MG63 (cell line): ENCODE data around the gene THAP6. TPM values are rescaled to one million over a fixed set of nuclear protein-coding genes. Genes with fewer than 3 reads are reported as not detected.
"Not testable (repeated sequence)": the region's sequence is repeated elsewhere in the genome, so short reads cannot be mapped to it uniquely, and the experiment has no call there.

Experiments used
- DNase-seq: peaks from one replicate; pipeline ENCODE4 v3.0.0-alpha.2; 2020
- H3K27me3 ChIP-seq: fragments of 250-450 bp; sonication (Bioruptor Pico); 2 replicates; pipeline ENCODE4 v1.5.1; 2020; ENCODE audit warnings: mild to moderate bottlenecking, moderate library complexity
- H3K36me3 ChIP-seq: fragments of 250-450 bp; sonication (Bioruptor Pico); 2 replicates; pipeline ENCODE4 v1.5.1; 2020; ENCODE audit warnings: mild to moderate bottlenecking, moderate library complexity
- H3K4me3 ChIP-seq: fragments of 250-450 bp; sonication (Bioruptor Pico); 2 replicates; pipeline ENCODE4 v1.5.1; 2020; ENCODE audit warnings: mild to moderate bottlenecking, moderate library complexity
- H3K9me3 ChIP-seq: fragments of 250-450 bp; sonication (Bioruptor Pico); 2 replicates; pipeline ENCODE4 v1.5.1; 2020; ENCODE audit warnings: mild to moderate bottlenecking, moderate library complexity
- total RNA-seq: library from RNA; depleted of rRNA; stranded (reverse); fragments of >200 nt; shearing (Covaris generic); gene quantifications from 2 replicates; pipeline ENCODE4 v1.2.3, GENCODE V29; 2014; ENCODE audit warnings: low replicate concordance

Gene THAP6
- total RNA-seq, 1 experiment from 2014 or later: 6.4 TPM

DNA sequence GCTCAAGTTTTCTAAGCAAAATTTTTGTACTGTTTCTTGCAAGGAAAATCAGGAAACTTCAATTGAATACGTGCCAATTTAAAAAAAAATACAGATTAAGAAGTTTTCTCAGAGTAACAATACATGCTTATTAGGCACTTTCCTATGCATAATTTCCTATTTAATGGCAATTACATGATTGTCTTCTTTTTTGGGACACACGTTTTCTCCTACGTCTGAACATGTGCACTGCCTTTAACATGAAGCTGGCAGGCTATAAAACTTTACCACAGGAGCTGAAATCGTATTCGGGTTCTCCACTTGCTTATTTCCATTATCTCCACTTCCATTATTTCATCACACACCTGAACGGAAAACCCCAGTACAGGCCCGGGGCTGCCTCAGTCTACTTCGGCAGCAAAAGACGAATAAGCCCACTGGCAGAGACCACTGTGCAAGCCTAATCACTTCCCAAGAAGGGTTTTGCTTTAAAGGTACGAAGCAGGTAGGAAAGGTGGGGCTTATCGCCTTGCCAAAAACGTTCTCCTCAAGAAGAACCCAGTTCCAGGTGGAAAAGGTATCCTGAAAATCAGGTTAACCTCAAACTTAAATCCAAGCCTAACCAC is 645 bp upstream of the THAP6 start:
- H3K36me3 ChIP-seq: peaks cover 10% of the 10 kb centered on the region
- peak overlapping the region; percentile 72 for H3K4me3 ChIP-seq
- H3K27me3 ChIP-seq: no peaks in the 10 kb centered on the region
- DNase-seq: no peak
- no peaks in the 10 kb centered on the region for H3K9me3 ChIP-seq

DNA sequence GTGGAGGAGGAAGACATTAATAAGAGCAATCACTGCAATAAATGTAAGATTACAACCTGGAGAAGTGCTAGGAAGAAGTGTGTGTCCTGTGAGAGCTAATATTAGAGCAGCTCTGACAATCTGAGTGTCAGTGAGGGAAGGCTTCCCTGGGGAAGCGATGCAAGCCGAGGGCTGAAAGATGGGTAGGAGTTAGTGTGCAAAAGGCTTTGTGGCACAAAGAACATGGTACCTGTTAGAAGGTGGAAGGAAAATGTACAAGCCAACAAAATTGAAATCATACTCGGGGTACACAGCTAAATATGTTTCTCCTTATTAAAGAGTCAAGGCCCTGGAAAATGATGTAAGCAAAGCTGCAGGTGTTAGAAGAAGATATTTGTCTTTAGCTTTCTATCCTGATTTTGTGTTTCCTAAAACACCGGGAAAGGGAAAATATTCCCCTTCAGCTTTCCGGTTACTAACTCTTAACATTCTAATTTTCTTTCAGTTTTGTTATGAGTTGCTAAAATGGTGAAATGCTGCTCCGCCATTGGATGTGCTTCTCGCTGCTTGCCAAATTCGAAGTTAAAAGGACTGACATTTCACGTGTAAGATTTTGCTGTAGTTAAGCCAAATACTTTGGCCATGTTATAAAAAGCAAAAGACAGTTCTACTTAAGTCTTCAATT is 808 bp downstream of the THAP6 start:
- H3K27me3 ChIP-seq: no peaks in the 10 kb centered on the region
- peaks cover 14% of the 10 kb centered on the region for H3K36me3 ChIP-seq
- peak overlapping the region; percentile 72 for H3K4me3 ChIP-seq
- H3K9me3 ChIP-seq: no peaks in the 10 kb centered on the region
- DNase-seq: no peak

DNA sequence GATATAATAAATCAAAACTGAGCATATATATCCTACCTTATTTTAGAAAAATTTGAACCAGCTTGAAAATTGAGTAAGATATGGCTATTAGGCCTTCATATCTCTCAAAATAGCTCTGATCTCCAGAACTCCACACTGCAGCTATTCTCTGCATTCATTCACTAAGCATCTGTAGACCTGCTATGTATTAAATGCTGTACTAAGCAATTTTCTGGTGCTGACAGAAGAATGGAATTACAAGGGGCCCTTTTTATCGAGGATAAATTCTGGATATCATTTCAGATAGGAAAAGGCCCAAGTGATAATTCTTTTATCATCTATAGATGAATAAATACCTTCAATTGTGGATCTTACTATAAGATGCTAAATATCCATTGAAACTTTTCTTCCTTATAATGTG is 1.9 kb downstream of the THAP6 start:
- H3K9me3 ChIP-seq: no peaks in the 10 kb centered on the region
- no peaks in the 10 kb centered on the region for H3K27me3 ChIP-seq
- no peak overlapping the region for H3K4me3 ChIP-seq
- H3K36me3 ChIP-seq: peaks cover 8% of the 10 kb centered on the region
- DNase-seq: no peak

DNA sequence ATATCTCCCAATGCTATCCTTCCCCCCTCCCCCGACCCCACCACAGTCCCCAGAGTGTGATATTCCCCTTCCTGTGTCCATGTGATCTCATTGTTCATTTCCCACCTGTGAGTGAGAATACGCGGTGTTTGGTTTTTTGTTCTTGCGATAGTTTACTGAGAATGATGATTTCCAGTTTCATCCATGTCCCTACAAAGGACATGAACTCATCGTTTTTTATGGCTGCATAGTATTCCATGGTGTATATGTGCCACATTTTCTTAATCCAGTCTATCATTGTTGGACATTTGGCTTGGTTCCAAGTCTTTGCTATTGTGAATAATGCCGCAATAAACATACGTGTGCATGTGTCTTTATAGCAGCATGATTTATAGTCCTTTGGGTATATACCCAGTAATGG is 5.2 kb downstream of the THAP6 start:
- not testable (repeated sequence) for H3K4me3 ChIP-seq, H3K36me3 ChIP-seq, H3K27me3 ChIP-seq, H3K9me3 ChIP-seq, DNase-seq

DNA sequence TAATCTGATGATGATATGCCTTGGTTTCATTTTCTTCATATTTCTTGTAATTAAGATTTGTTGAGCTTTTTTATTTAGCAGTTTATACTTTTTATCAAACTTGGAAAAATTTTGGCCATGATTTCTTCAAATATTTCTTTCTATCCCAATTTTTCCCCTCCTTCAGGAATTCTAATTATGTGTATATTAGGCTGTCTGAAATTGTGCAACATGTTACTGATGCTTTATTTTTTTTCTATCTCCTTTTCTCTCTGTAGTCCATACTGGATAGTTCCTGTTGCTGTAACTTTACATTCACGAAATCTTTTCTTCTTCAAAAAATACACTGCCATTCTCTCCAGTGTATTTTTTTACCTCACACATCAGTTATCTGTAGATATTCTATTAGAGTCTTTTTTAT is 10.8 kb downstream of the THAP6 start:
- peaks cover 4% of the 10 kb centered on the region for H3K36me3 ChIP-seq
- DNase-seq: no peak

DNA sequence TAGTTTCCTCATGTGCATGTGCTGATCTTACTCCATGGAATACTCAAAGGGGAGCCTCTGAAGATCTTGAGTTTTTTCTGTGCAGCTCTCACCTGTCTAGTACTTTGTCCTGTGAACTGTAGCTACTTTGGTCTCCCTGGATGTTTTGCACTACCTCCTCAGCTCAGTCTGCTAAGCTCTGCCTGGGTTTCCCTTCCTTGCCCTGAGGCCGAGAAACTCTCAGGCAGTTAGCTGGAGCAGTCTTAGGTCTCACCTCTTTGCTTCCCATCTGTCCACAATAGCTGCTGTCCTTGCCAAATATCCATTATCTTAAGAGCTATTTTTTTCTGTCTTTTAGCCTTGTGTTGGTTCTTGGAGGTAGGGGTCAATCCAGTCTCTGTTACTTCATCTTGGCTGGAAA is 11.6 kb downstream of the THAP6 start:
- DNase-seq: no peak
- no peak overlapping the region for H3K4me3 ChIP-seq
- no peaks in the 10 kb centered on the region for H3K9me3 ChIP-seq
- no peaks in the 10 kb centered on the region for H3K27me3 ChIP-seq
- H3K36me3 ChIP-seq: peaks cover 4% of the 10 kb centered on the region

More for the DNA sequence above, 10.8 kb downstream of the THAP6 start:
- Histone ChIP-seq H3K27me3 (no peaks in the 10 kb centered on the region), H3K4me3 (no peak overlapping the region), H3K9me3 (no peaks in the 10 kb centered on the region)

DNA sequence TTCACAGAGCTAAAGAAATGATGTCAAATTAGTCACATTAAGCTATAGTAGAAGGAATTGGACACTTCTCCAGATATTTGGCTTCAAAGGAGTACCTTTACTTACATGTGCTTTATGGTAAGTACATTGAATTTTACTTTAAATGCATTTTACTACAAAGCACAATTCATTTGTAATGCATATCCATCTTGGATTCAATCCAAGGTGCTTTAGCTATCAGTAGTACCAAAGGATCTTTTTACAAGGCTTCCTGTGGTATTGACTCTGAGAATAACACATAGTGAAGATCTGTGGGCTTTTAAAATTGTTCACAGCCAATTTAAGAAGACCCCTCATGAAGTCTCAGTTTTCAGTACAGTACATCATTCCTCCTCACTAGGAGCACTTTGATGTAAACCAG is 13.2 kb downstream of the THAP6 start:
- H3K4me3 ChIP-seq: no peak overlapping the region
- H3K27me3 ChIP-seq: no peaks in the 10 kb centered on the region
- no peak for DNase-seq
- H3K36me3 ChIP-seq: peaks cover 4% of the 10 kb centered on the region
- no peaks in the 10 kb centered on the region for H3K9me3 ChIP-seq

DNA sequence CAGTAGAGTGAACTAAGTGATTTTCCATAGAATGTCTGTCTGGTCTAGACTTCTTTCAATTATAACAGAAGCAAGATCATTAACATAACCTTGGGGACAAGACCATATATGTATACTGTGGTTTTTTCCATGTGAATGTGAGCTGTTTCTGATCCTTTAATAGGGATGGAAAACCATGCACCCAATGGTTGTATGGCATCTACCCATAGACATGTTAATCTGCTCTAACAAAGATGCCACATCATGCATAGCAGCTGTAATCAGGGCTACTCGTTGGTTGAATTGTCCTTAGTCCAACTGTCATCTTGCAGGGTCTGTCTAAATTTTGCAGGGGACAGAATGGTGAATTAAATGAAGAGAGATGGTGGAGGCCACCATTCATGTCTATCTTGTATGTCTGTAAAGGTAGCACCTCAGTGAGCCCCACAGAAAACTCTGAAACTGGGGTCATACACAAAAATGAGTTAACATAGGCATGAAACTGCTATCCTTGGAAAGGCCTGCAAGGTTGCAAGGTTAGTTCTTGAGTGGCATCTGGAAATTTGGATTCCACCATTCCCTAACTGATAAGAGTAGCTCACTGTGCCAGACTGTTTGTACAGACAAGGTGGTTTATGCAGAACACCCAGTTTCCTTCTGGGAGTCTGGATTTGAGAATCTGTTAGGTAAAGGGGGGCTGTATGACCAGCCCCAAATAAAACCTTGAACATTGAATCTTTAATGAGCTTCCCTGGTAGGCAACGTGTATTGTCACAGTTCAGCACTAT is 16.5 kb downstream of the THAP6 start:
- no peak for DNase-seq
- H3K36me3 ChIP-seq: peaks cover 4% of the 10 kb centered on the region
- no peak overlapping the region for H3K4me3 ChIP-seq

DNA sequence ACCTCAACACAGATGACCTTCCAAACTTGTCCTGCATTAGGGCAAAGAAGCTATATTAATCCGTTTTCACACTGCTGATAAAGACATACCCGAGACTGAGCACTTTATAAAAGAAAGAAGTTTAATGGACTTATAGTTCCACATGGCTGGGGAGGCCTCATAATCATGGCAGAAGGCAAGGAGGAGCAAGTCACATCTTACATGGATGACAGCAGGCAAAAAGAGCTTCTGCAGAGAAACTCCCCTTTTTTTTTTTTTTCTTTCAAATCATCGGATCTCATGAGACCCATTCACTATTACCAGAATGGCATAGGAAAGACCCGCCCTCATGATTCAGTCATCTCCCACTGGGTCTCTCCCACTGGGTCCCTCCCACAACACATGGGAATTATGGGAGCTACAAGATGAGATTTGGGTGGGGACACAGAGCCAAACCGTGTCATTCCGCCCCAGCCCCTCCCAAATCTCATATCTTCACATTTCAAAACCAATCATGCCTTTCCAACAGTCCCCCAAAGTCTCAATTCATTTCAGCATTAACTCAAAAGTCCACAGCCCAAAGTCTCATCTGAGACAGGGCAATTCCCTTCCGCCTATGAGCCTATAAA is 17.4 kb downstream of the THAP6 start:
- H3K4me3 ChIP-seq, H3K27me3 ChIP-seq, DNase-seq, H3K36me3 ChIP-seq, H3K9me3 ChIP-seq: not testable (repeated sequence)

More for the DNA sequence above, 16.5 kb downstream of the THAP6 start:
- Histone ChIP-seq H3K27me3 (no peaks in the 10 kb centered on the region), H3K9me3 (no peaks in the 10 kb centered on the region)

DNA sequence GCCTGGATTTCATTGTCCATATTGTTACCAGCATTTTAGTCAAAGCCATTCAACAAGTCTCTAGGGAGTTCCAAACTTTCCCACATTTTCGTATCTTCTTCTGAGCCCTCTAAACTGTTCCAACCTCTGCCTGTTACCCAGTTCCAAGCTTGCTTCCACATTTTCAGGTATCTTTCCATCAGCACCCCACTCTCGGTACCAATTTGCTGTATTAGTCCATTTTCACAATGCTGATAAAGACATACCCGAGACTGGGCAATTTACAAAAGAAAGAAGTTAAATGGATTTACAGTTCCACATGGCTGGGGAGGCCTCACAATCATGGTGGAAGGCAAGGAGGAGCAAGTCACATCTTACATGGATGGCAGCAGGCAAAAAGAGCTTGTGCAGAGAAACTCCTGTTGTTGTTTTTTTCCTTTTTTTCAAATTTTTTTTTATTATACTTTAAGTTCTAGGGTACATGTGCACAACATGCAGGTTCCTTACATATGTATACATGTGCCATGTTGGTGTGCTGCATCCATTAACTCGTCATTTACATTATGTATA is 19.1 kb downstream of the THAP6 start:
- DNase-seq, H3K27me3 ChIP-seq, H3K4me3 ChIP-seq, H3K36me3 ChIP-seq, H3K9me3 ChIP-seq: not testable (repeated sequence)

DNA sequence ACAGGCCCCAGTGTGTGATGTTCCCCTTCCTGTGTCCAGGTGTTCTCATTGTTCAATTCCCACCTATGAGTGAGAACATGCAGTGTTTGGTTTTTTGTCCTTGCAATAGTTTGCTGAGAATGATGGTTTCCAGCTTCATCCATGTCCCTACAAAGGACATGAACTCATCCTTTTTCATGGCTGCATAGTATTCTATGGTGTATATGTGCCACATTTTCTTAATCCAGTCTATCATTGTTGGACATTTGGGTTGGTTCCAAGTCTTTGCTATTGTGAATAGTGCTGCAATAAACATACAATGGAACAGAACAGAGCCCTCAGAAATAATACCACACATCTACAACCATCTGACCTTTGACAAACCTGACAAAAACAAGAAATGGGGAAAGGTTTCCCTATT is 19.7 kb downstream of the THAP6 start:
- not testable (repeated sequence) for H3K9me3 ChIP-seq, DNase-seq, H3K27me3 ChIP-seq, H3K4me3 ChIP-seq, H3K36me3 ChIP-seq

DNA sequence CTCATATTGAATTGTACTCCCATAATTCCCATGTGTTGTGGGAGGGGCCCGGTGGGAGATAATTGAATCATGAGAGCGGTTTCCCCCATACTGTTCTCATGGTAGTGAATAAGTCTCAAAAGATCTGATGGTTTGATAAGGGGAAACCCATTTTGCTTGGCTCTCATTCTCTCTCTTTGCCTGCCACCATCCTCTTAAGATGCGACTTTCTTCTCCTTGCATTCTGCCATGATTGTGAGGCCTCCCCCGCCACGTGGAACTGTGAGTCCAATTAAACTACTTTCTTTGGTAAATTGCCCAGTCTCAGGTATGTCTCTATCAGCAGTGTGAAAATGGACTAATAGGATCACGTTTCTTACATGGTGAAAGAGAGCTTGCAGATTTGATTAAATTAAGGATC is 23.0 kb downstream of the THAP6 start:
- not testable (repeated sequence) for H3K27me3 ChIP-seq, H3K9me3 ChIP-seq, H3K36me3 ChIP-seq, H3K4me3 ChIP-seq, DNase-seq

DNA sequence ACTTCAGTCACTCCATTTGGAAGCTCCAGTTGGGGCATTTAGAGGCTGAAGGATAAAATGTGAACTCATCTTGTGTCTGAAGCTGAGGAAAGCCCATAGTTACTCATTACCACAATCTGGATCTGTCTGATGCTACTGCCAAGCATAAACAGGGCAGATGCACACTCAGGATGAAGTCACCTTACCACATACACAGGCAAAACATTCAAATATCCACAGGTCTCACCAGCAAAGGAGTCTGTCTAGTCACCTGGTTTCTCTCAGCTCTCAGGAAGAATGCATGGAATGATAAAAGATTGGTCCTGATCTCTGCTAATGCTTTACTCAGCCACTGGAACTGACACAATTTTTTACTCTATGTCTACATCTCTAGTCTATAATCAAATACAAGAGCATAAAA is 28.6 kb downstream of the THAP6 start:
- H3K36me3 ChIP-seq: no peaks in the 10 kb centered on the region

DNA sequence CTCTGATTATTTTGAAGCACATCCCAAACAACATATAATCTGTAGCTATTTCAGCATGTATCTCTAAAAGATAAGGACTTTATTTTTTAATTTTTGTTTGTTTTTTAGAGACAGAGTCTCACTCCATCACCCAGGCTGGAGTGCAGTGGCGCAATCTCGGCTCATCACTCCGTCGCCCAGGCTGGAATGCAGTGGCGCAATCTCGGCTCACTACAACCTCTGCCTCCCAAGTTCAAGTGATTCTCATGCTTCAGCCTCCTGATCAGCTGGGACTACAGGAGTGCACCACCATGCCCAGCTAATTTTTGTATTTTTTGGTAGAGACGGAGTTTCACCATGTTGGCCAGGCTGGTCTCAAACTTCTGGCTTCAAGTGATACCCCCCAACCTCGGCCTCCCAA is 29.9 kb downstream of the THAP6 start:
- DNase-seq, H3K4me3 ChIP-seq, H3K9me3 ChIP-seq, H3K36me3 ChIP-seq, H3K27me3 ChIP-seq: not testable (repeated sequence)

More for the DNA sequence above, 28.6 kb downstream of the THAP6 start:
- Histone ChIP-seq H3K27me3 (no peaks in the 10 kb centered on the region), H3K9me3 (no peaks in the 10 kb centered on the region), H3K4me3 (no peak overlapping the region)
- peak; percentile 10 for DNase-seq

DNA sequence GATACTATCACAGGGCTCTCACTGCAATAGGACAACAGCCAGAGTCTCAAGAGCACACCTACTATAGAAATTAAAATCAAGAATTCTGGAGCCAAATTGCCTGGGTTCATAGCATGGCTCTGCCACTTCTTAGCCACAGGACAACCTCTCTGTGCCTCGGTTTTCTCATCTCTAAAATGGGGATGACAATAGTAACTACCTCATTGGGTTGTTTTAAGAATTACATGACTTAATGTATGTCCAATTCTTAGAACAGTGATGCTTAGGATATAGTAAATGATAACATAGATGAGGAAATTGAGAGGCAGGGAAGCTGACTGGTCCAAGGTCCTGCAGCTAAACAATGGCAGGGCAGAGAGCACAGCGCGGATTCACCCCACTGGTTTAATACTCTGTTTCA is 30.6 kb downstream of the THAP6 start:
- Histone ChIP-seq H3K4me3 (no peak overlapping the region), H3K36me3 (no peaks in the 10 kb centered on the region), H3K27me3 (no peaks in the 10 kb centered on the region), H3K9me3 (no peaks in the 10 kb centered on the region)
- no peak for DNase-seq

DNA sequence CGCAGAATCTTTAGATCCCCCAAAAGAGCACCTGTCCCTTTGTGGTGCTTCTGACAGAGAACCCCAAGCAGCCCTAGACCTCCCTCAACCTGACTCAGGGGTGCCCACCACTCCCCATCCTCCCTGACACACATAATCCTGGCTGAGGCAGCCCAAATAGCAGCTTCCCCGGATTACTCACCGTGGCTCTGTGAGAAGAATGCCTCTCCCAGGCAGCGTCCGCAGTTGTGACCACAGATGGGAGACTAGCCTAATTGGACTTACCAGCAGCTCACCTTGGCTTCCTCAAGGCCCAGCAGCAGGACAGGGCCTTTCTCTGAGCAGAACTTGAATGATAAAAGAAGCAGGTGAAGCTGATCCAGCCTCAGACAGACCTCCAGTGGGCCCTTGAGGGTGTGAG is 31.3 kb downstream of the THAP6 start:
- Histone ChIP-seq H3K27me3 (no peaks in the 10 kb centered on the region), H3K36me3 (no peaks in the 10 kb centered on the region), H3K4me3 (no peak overlapping the region), H3K9me3 (no peaks in the 10 kb centered on the region)
- no peak for DNase-seq
